RPMI8226 (cell line): ENCODE results near the gene GALT.

Source experiments
- DNase-seq: peaks from one replicate; pipeline ENCODE4 v3.0.0-alpha.2; 2015

GALT gene

GRCh38 chr9:34652602-34653000, 6.1 kb downstream of the GALT start:
- DNase-seq, result no peak

GRCh38 chr9:34653151-34654072, 6.9 kb downstream of the GALT start:
- DNase-seq, result no peak

GRCh38 chr9:34654323-34655051, 8.0 kb downstream of the GALT start:
- no peak for DNase-seq

GRCh38 chr9:34655394-34655793, 8.9 kb downstream of the GALT start:
- DNase-seq, result no peak

GRCh38 chr9:34656992-34657391, 10.5 kb downstream of the GALT start:
- no peak for DNase-seq

- no peak for DNase-seq
Measured at GRCh38 chr9:34658461-34658860, 12.0 kb downstream of the GALT start.

- peak; percentile 55 for DNase-seq
Measured at GRCh38 chr9:34659592-34660253, 13.2 kb downstream of the GALT start.

GRCh38 chr9:34662526-34663302, 16.2 kb downstream of the GALT start, which contains the start of gene CCL27:
CCL27 (minus strand) TSS chr9:34662657; CDS start chr9:34662633, 24 bp downstream.
- DNase-seq, result no peak

- no peak for DNase-seq
Measured at GRCh38 chr9:34663303-34663605, 16.8 kb downstream of the GALT start.

GRCh38 chr9:34664281-34665066, 18.0 kb downstream of the GALT start:
- DNase-seq, result peak; percentile 80

- no peak for DNase-seq
Measured at GRCh38 chr9:34665067-34665380, 18.5 kb downstream of the GALT start.

GRCh38 chr9:34665381-34666250, 19.1 kb downstream of the GALT start:
- DNase-seq, result peak; percentile 90

GRCh38 chr9:34669809-34670562, 23.5 kb downstream of the GALT start:
- no peak for DNase-seq

- no peak for DNase-seq
Measured at GRCh38 chr9:34671307-34671706, 24.8 kb downstream of the GALT start.

- DNase-seq, result no peak
Measured at GRCh38 chr9:34674440-34674839, 28.0 kb downstream of the GALT start.

GRCh38 chr9:34675048-34675714, 28.7 kb downstream of the GALT start:
- peak; percentile 83 for DNase-seq

GRCh38 chr9:34675869-34676268, 29.4 kb downstream of the GALT start:
- no peak for DNase-seq

GRCh38 chr9:34684145-34684544, 37.7 kb downstream of the GALT start:
- DNase-seq, result no peak

- no peak for DNase-seq
Measured at GRCh38 chr9:34684816-34685215, 38.3 kb downstream of the GALT start.

GRCh38 chr9:34685591-34685990, 39.1 kb downstream of the GALT start:
- no peak for DNase-seq
